T-helper 9 cell (primary cell): ENCODE results near the gene PIP4K2A.

Source experiments
- DNase-seq: peaks from one replicate; pipeline ENCODE4 v3.0.0-alpha.2; 2020

PIP4K2A gene

GRCh38 chr10:22634606-22635459 lies 79.5 kb downstream of the PIP4K2A start:
- DNase-seq, result no peak

- DNase-seq, result no peak
Observed at GRCh38 chr10:22634093-22634492, 80.3 kb downstream of the PIP4K2A start.

- DNase-seq, result no peak
Observed at GRCh38 chr10:22633528-22633927, 80.8 kb downstream of the PIP4K2A start.

GRCh38 chr10:22633106-22633505 lies 81.3 kb downstream of the PIP4K2A start:
- DNase-seq, result no peak

GRCh38 chr10:22631646-22632278 lies 82.6 kb downstream of the PIP4K2A start:
- DNase-seq, result no peak

GRCh38 chr10:22631185-22631584 lies 83.2 kb downstream of the PIP4K2A start:
- no peak for DNase-seq

GRCh38 chr10:22630234-22631174 lies 83.9 kb downstream of the PIP4K2A start:
- DNase-seq, result no peak

GRCh38 chr10:22629852-22630233 lies 84.5 kb downstream of the PIP4K2A start:
- DNase-seq, result no peak

- no peak for DNase-seq
Observed at GRCh38 chr10:22629126-22629525, 85.3 kb downstream of the PIP4K2A start.

- DNase-seq, result no peak
Observed at GRCh38 chr10:22628309-22628708, 86.1 kb downstream of the PIP4K2A start.

GRCh38 chr10:22626784-22627183 lies 87.6 kb downstream of the PIP4K2A start:
- no peak for DNase-seq

- DNase-seq, result no peak
Observed at GRCh38 chr10:22625516-22626290, 88.7 kb downstream of the PIP4K2A start.

- DNase-seq, result no peak
Observed at GRCh38 chr10:22624287-22624738, 90.1 kb downstream of the PIP4K2A start.

GRCh38 chr10:22623633-22624253 lies 90.6 kb downstream of the PIP4K2A start:
- no peak for DNase-seq

- no peak for DNase-seq
Observed at GRCh38 chr10:22622242-22622806, 92.1 kb downstream of the PIP4K2A start.

GRCh38 chr10:22621726-22622125 lies 92.7 kb downstream of the PIP4K2A start:
- no peak for DNase-seq

GRCh38 chr10:22620929-22621328 lies 93.4 kb downstream of the PIP4K2A start:
- no peak for DNase-seq

- DNase-seq, result no peak
Observed at GRCh38 chr10:22620140-22620857, 94.1 kb downstream of the PIP4K2A start.

- DNase-seq, result no peak
Observed at GRCh38 chr10:22619101-22619500, 95.3 kb downstream of the PIP4K2A start.

GRCh38 chr10:22618078-22618785 lies 96.1 kb downstream of the PIP4K2A start:
- no peak for DNase-seq
